Osteocyte (in vitro differentiated cells): ENCODE results near the gene NUBP2. TPM values are rescaled to one million over a fixed set of nuclear protein-coding genes. Genes with fewer than 3 reads are reported as not detected.

Experiments
- DNase-seq: peaks from one replicate; pipeline ENCODE4 v3.0.0; 2021; ENCODE audit warnings: mixed read lengths; ENCODE audit not compliant: unreplicated experiment; ENCODE audit errors: extremely low spot score
- H3K27ac Mint-ChIP-seq: one replicate; pipeline ENCODE4 v1.8.0; 2021; ENCODE audit warnings: mild to moderate bottlenecking, mixed read lengths; ENCODE audit not compliant: unreplicated experiment
- H3K27me3 Mint-ChIP-seq: one replicate; pipeline ENCODE4 v1.8.0; 2021; ENCODE audit warnings: mixed read lengths; ENCODE audit not compliant: unreplicated experiment
- H3K36me3 Mint-ChIP-seq: one replicate; pipeline ENCODE4 v1.8.0; 2021; ENCODE audit warnings: mixed read lengths; ENCODE audit not compliant: unreplicated experiment
- H3K4me1 Mint-ChIP-seq: one replicate; pipeline ENCODE4 v1.8.0; 2021; ENCODE audit warnings: mixed read lengths; ENCODE audit not compliant: unreplicated experiment
- H3K4me3 Mint-ChIP-seq: one replicate; pipeline ENCODE4 v1.8.0; 2021; ENCODE audit warnings: mild to moderate bottlenecking, moderate library complexity, mixed read lengths; ENCODE audit not compliant: unreplicated experiment
- H3K9me3 Mint-ChIP-seq: one replicate; pipeline ENCODE4 v1.8.0; 2021; ENCODE audit warnings: mixed read lengths; ENCODE audit not compliant: unreplicated experiment
- CTCF ChIP-seq: fragments of 200-600 bp; sonication (generic); IDR thresholded peaks from 2 replicates; pipeline ENCODE4 v1.5.0; 2021; ENCODE audit warnings: antibody characterized with exemption, mild to moderate bottlenecking, moderate library complexity
- total RNA-seq: library from RNA; stranded (reverse); gene quantifications from 2 replicates; pipeline ENCODE4 v1.2.1, GENCODE V29; 2021

The NUBP2 gene
- total RNA-seq, 1 donor from 2014 or later, result 56.3 TPM

- Mint-ChIP-seq H3K36me3 (peaks cover 5% of the 10 kb centered on the region), H3K27ac (no peak overlapping the region), H3K9me3 (no peaks in the 10 kb centered on the region), H3K4me3 (no peak overlapping the region), H3K4me1 (peaks cover 5% of the 10 kb centered on the region), H3K27me3 (no peaks in the 10 kb centered on the region)
- no peak for TF ChIP-seq CTCF
- DNase-seq, result no peak
These were observed 16.1 kb upstream of the NUBP2 start for GRCh38 chr16:1766701-1767100.

- H3K9me3 Mint-ChIP-seq, result no peaks in the 10 kb centered on the region
- DNase-seq, result no peak
- H3K27ac Mint-ChIP-seq, result no peak overlapping the region
- no peak for TF ChIP-seq CTCF
- H3K4me1 Mint-ChIP-seq, result peaks cover 11% of the 10 kb centered on the region
- H3K4me3 Mint-ChIP-seq, result no peak overlapping the region
- peaks cover 5% of the 10 kb centered on the region for H3K36me3 Mint-ChIP-seq
- H3K27me3 Mint-ChIP-seq, result no peaks in the 10 kb centered on the region
These were observed 15.4 kb upstream of the NUBP2 start for GRCh38 chr16:1767116-1767994.

DNA sequence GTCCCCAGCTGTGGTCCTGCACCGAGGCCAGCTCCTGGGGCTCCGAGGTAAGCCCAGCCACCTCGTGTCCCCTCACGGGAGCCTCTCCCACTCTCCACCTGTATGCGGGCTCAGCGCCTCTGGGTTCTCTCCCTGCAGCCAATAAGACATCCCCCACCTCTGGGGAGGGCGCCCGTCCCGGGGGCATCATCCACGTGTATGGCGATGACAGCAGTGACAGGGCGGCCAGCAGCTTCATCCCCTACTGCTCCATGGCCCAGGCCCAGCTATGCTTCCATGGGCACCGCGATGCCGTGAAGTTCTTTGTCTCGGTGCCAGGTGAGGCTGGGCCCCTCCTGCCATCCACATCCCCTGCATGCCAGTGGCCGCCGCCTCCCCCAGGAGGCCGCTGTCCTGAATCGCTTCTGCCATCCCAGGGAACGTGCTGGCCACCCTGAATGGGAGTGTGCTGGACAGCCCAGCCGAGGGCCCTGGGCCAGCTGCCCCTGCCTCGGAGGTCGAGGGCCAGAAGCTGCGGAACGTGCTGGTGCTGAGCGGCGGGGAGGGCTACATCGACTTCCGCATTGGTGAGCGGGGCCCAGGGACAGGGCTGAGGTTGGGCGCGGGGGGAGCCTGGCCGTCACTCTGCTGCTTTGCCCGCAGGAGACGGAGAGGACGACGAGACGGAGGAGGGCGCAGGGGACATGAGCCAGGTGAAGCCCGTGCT is 14.5 kb upstream of the NUBP2 start:
- no peaks in the 10 kb centered on the region for H3K9me3 Mint-ChIP-seq
- H3K4me1 Mint-ChIP-seq, result peaks cover 12% of the 10 kb centered on the region
- TF ChIP-seq CTCF, result no peak
- no peak for DNase-seq
- H3K27ac Mint-ChIP-seq, result no peak overlapping the region
- H3K36me3 Mint-ChIP-seq, result peaks cover 5% of the 10 kb centered on the region
- no peaks in the 10 kb centered on the region for H3K27me3 Mint-ChIP-seq
- H3K4me3 Mint-ChIP-seq, result no peak overlapping the region

DNA sequence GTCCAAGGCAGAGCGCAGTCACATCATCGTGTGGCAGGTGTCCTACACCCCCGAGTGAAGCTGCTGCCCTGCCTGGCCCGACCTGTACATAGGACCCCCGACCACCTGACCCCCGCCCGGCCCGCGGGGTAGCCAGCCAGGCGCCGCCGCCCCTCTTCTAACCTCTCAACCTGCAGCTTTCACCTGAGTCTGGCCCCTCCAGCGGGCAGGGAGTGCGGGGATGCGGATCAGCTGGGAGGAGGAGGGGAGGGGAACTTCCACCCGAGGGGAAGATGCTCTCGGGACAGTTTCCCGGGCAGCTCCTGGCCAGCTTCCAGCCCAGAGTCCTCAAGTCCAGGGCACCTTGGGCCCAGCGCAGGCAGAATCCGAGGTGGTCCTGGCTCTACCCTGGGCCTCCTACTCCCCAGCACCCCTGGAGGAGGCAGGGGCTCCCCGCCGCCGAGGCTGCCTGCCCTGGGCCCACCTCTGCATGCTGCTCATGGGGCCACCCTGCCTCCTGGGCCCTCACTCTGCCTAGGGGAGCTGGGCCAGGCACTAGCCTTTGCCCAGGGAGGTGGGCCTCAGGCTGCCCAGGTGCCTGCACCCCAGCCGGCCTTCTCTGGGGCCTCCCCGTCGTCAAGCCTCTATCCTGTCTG is 13.9 kb upstream of the NUBP2 start:
- H3K9me3 Mint-ChIP-seq, result no peaks in the 10 kb centered on the region
- H3K4me3 Mint-ChIP-seq, result no peak overlapping the region
- peaks cover 13% of the 10 kb centered on the region for H3K4me1 Mint-ChIP-seq
- peaks cover 5% of the 10 kb centered on the region for H3K36me3 Mint-ChIP-seq
- no peaks in the 10 kb centered on the region for H3K27me3 Mint-ChIP-seq
- TF ChIP-seq CTCF, result no peak
- no peak overlapping the region for H3K27ac Mint-ChIP-seq
- no peak for DNase-seq
